Measurements from ENCODE around the gene ADI1. TPM values are rescaled to one million over a fixed set of nuclear protein-coding genes. Genes with fewer than 3 reads are reported as not detected.

Gene ADI1
- total and polyA plus RNA-seq, 2 of the 4 experiments (the other 2 are of a cell fraction) = 43.2 to 46.0 TPM

DNA sequence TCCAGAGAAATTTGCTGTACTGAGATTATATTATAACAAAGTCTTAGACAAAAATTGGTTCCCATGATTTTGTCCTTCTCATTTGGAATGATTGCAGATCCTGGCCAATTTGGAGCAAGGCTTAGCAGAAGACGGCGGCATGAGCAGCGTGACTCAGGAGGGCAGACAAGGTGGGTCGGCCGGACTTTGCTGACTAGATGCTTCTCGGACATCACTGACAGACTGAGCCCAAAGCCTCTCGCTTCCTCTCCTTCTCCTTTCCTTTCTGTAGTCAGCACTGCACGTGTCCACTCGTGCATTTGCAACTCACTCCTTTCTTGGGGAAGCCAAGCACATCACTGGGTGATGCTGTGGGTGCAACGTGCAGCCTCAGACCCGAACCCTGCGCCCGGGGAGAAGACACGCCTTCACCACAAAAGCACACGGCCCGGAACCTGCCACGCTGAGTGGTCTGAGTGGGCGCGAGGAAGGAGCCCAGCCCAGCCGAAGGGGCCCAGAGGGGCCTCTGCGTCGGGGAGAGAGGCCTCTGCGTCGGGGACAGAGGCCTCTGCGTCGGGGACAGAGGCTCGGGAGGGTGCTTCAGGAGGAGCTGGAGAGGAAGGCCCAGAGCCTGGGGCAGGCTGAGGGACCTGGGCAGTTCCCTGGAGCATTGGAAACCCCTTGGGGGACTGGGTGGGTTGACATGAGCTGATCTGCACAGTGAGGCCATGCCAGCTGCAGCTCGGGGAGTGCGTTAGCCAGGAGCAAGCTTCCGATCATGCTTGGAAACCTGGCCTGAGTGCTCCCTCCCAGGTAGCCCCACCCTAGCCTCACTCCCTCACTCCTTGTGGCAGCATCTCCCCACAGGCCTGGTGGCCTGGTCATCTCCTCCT is 61.6 kb downstream of the ADI1 start:
- WGBS, 2 experiments (ENCODE audit: extremely low coverage in 2 of 2, insufficient read length in 1 of 2) = 95% methylated on average over 14 of the region's 30 CpGs; no CpG with 5 or more reads in 1 of the 2 experiments
- no peak for TF ChIP-seq POLR2A (IDR thresholded peaks at IDR 0.05; ENCODE audit: low read depth, low read length)
- TF ChIP-seq MAFK (IDR thresholded peaks at IDR 0.05; ENCODE audit: low read depth, low read length) = no peak
- TF ChIP-seq NFE2L2 (IDR thresholded peaks at IDR 0.05; ENCODE audit: low read depth, low read length) = no peak
- TF ChIP-seq FOS (IDR thresholded peaks at IDR 0.05; ENCODE audit: low read depth, low read length) = no peak
- no peak for TF ChIP-seq RAD21 (IDR thresholded peaks at IDR 0.05; ENCODE audit: low read length)
- TF ChIP-seq RFX5 (IDR thresholded peaks at IDR 0.05; ENCODE audit: low read depth, low read length) = no peak
- no peak for TF ChIP-seq MXI1 (IDR thresholded peaks at IDR 0.05; ENCODE audit: borderline replicate concordance, low read depth, low read length)
- TF ChIP-seq, protein P1, sequence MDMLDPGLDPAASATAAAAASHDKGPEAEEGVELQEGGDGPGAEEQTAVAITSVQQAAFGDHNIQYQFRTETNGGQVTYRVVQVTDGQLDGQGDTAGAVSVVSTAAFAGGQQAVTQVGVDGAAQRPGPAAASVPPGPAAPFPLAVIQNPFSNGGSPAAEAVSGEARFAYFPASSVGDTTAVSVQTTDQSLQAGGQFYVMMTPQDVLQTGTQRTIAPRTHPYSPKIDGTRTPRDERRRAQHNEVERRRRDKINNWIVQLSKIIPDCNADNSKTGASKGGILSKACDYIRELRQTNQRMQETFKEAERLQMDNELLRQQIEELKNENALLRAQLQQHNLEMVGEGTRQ (IDR thresholded peaks at IDR 0.05; ENCODE audit: low read depth, low read length) = no peak
- TF ChIP-seq ELK1 (IDR thresholded peaks at IDR 0.05; ENCODE audit: borderline replicate concordance, low read depth, low read length) = no peak
- no peaks in the 10 kb centered on the region for H3K9me3 ChIP-seq (ENCODE audit: control insufficient read depth, insufficient read depth, low read length)
- dilution Hi-C loops (cut with HindIII; ENCODE audit: low sequenced_read_pairs, unreplicated experiment) (no loop called here), intact Hi-C loops (cut with micrococcal nuclease) (no loop called here), in situ Hi-C loops (cut with MboI; ENCODE audit: low sequenced_read_pairs) (no loop called here)
- no peak overlapping the region for H2BK120ac ChIP-seq (ENCODE audit: low read depth, low read length)
- peaks cover 29% of the 10 kb centered on the region for H3K36me3 ChIP-seq (ENCODE audit: control insufficient read depth, insufficient read depth, low read length)
- ATAC-seq (ENCODE audit: low read depth) (no peak), DNase-seq (no peak)
- H3K9ac ChIP-seq (ENCODE audit: low read depth, low read length) = no peak overlapping the region
- CTCF ChIA-PET = no interaction called here
- H4K91ac ChIP-seq (ENCODE audit: insufficient read depth, low read depth, low read length) = no peak overlapping the region
- no peak overlapping the region for H3K4ac ChIP-seq (ENCODE audit: low read depth, low read length)
- no peak overlapping the region for H3K23ac ChIP-seq (ENCODE audit: low read depth, low read length)
- no peak overlapping the region for H3K4me2 ChIP-seq (ENCODE audit: low read depth, low read length)
- H4K5ac ChIP-seq (ENCODE audit: low read depth, low read length) = no peak overlapping the region
- no peak overlapping the region for H3K56ac ChIP-seq (ENCODE audit: extremely low read depth, insufficient read depth, low read length)
- H2AK5ac ChIP-seq (ENCODE audit: low read depth, low read length) = no peak overlapping the region
- H4K8ac ChIP-seq (ENCODE audit: low read depth in 2 of 2, low read length in 2 of 2) = no peak overlapping the region
- no peak overlapping the region for H3K4me3 ChIP-seq (ENCODE audit: insufficient read depth, low read depth, low read length)
- POLR2A ChIA-PET (ENCODE audit: unreplicated experiment) = no interaction called here
- no peak overlapping the region for H3K27ac ChIP-seq (ENCODE audit: insufficient read depth, low read length)
- no peak overlapping the region for H2BK5ac ChIP-seq (ENCODE audit: low read depth, low read length, poor library complexity, severe bottlenecking)
- H2BK15ac ChIP-seq (ENCODE audit: low read depth, low read length) = no peak overlapping the region
- no peak overlapping the region for H2AFZ ChIP-seq (replicated peaks; ENCODE audit: low read length, poor library complexity)
- H3K27me3 ChIP-seq (ENCODE audit: control insufficient read depth, insufficient read depth, low read length) = no peaks in the 10 kb centered on the region
- H3K14ac ChIP-seq (replicated peaks; ENCODE audit: low read depth, low read length) = no peak overlapping the region
- H2AK9ac ChIP-seq (replicated peaks; ENCODE audit: low read depth, low read length, poor library complexity) = no peak overlapping the region
- H3K4me1 ChIP-seq (ENCODE audit: control insufficient read depth, insufficient read depth, low read length) = no peaks in the 10 kb centered on the region
- H4K20me1 ChIP-seq (ENCODE audit: insufficient read depth, low read length) = no peaks in the 10 kb centered on the region; the same call in 1 of the 2 replicates
- no peaks in the 10 kb centered on the region for H3K79me1 ChIP-seq (ENCODE audit: low read depth in 1 of 2, low read length in 2 of 2)
- H3K18ac ChIP-seq (ENCODE audit: low read depth, low read length) = no peak overlapping the region
- no peaks in the 10 kb centered on the region for H3K9me1 ChIP-seq (ENCODE audit: insufficient read depth, low read length)
- no peak overlapping the region for H2BK20ac ChIP-seq (ENCODE audit: low read depth, low read length)
- BruUV-seq (replicated peaks) = no TSS peak

All from IMR-90 (cell line).